ENCODE results near the gene IL1RAPL2.

Gene IL1RAPL2

GRCh38 chrX:105461016-105461415 lies 895.0 kb downstream of the IL1RAPL2 start:
- DNase-seq: no peak
- in situ Hi-C loops (cut with HindIII; ENCODE audit: low pct_ligation_motif_present, low pct_unique_long_range_greater_than_20kb, low sequenced_read_pairs): no loop called here

GRCh38 chrX:105462186-105462585 lies 896.2 kb downstream of the IL1RAPL2 start:
- in situ Hi-C loops (cut with HindIII; ENCODE audit: low pct_ligation_motif_present, low pct_unique_long_range_greater_than_20kb, low sequenced_read_pairs): no loop called here
- DNase-seq: no peak

- in situ Hi-C loops (cut with HindIII; ENCODE audit: low pct_ligation_motif_present, low pct_unique_long_range_greater_than_20kb, low sequenced_read_pairs): no loop called here
- no peak for DNase-seq
These were observed 897.5 kb downstream of the IL1RAPL2 start for GRCh38 chrX:105463473-105463872.

- in situ Hi-C loops (cut with HindIII; ENCODE audit: low pct_ligation_motif_present, low pct_unique_long_range_greater_than_20kb, low sequenced_read_pairs): no loop called here
- no peak for DNase-seq
These were observed 898.6 kb downstream of the IL1RAPL2 start for GRCh38 chrX:105464618-105465017.

- DNase-seq: no peak
- in situ Hi-C loops (cut with HindIII; ENCODE audit: low pct_ligation_motif_present, low pct_unique_long_range_greater_than_20kb, low sequenced_read_pairs): no loop called here
These were observed 902.7 kb downstream of the IL1RAPL2 start for GRCh38 chrX:105468741-105469140.

GRCh38 chrX:105471597-105471996 lies 905.6 kb downstream of the IL1RAPL2 start:
- in situ Hi-C loops (cut with HindIII; ENCODE audit: low pct_ligation_motif_present, low pct_unique_long_range_greater_than_20kb, low sequenced_read_pairs): no loop called here
- DNase-seq: no peak

- no peak for DNase-seq
- in situ Hi-C loops (cut with HindIII; ENCODE audit: low pct_ligation_motif_present, low pct_unique_long_range_greater_than_20kb, low sequenced_read_pairs): no loop called here
These were observed 909.8 kb downstream of the IL1RAPL2 start for GRCh38 chrX:105475801-105476200.

- DNase-seq: no peak
- in situ Hi-C loops (cut with HindIII; ENCODE audit: low pct_ligation_motif_present, low pct_unique_long_range_greater_than_20kb, low sequenced_read_pairs): no loop called here
These were observed 911.4 kb downstream of the IL1RAPL2 start for GRCh38 chrX:105477351-105477750.

- in situ Hi-C loops (cut with HindIII; ENCODE audit: low pct_ligation_motif_present, low pct_unique_long_range_greater_than_20kb, low sequenced_read_pairs): no loop called here
These were observed 914.8 kb downstream of the IL1RAPL2 start for GRCh38 chrX:105480646-105481310.

GRCh38 chrX:105483011-105483410 lies 917.0 kb downstream of the IL1RAPL2 start:
- DNase-seq: no peak
- in situ Hi-C loops (cut with HindIII; ENCODE audit: low pct_ligation_motif_present, low pct_unique_long_range_greater_than_20kb, low sequenced_read_pairs): no loop called here

More at GRCh38 chrX:105480646-105481310, 914.8 kb downstream of the IL1RAPL2 start:
- DNase-seq: no peak

- no peak for DNase-seq
- in situ Hi-C loops (cut with HindIII; ENCODE audit: low pct_ligation_motif_present, low pct_unique_long_range_greater_than_20kb, low sequenced_read_pairs): no loop called here
These were observed 922.7 kb downstream of the IL1RAPL2 start for GRCh38 chrX:105488716-105489115.

GRCh38 chrX:105495376-105495775 lies 929.4 kb downstream of the IL1RAPL2 start:
- in situ Hi-C loops (cut with HindIII; ENCODE audit: low pct_ligation_motif_present, low pct_unique_long_range_greater_than_20kb, low sequenced_read_pairs): no loop called here
- DNase-seq: no peak

GRCh38 chrX:105502336-105502735 lies 936.3 kb downstream of the IL1RAPL2 start:
- in situ Hi-C loops (cut with HindIII; ENCODE audit: low pct_ligation_motif_present, low pct_unique_long_range_greater_than_20kb, low sequenced_read_pairs): no loop called here
- no peak for DNase-seq

GRCh38 chrX:105515561-105515960 lies 949.6 kb downstream of the IL1RAPL2 start:
- DNase-seq: no peak
- in situ Hi-C loops (cut with HindIII; ENCODE audit: low pct_ligation_motif_present, low pct_unique_long_range_greater_than_20kb, low sequenced_read_pairs): no loop called here

GRCh38 chrX:105526431-105526830 lies 960.4 kb downstream of the IL1RAPL2 start:
- no peak for DNase-seq
- in situ Hi-C loops (cut with HindIII; ENCODE audit: low pct_ligation_motif_present, low pct_unique_long_range_greater_than_20kb, low sequenced_read_pairs): no loop called here

- DNase-seq: no peak
- in situ Hi-C loops (cut with HindIII; ENCODE audit: low pct_ligation_motif_present, low pct_unique_long_range_greater_than_20kb, low sequenced_read_pairs): no loop called here
These were observed 961.8 kb downstream of the IL1RAPL2 start for GRCh38 chrX:105527759-105528158.

GRCh38 chrX:105533951-105534350 lies 968.0 kb downstream of the IL1RAPL2 start:
- DNase-seq: no peak
- in situ Hi-C loops (cut with HindIII; ENCODE audit: low pct_ligation_motif_present, low pct_unique_long_range_greater_than_20kb, low sequenced_read_pairs): no loop called here

- DNase-seq: no peak
- in situ Hi-C loops (cut with HindIII; ENCODE audit: low pct_ligation_motif_present, low pct_unique_long_range_greater_than_20kb, low sequenced_read_pairs): no loop called here
These were observed 977.3 kb downstream of the IL1RAPL2 start for GRCh38 chrX:105543283-105543682.

- in situ Hi-C loops (cut with HindIII; ENCODE audit: low pct_ligation_motif_present, low pct_unique_long_range_greater_than_20kb, low sequenced_read_pairs): no loop called here
- no peak for DNase-seq
These were observed 984.2 kb downstream of the IL1RAPL2 start for GRCh38 chrX:105550043-105550663.

GRCh38 chrX:105552395-105552794 lies 986.4 kb downstream of the IL1RAPL2 start:
- in situ Hi-C loops (cut with HindIII; ENCODE audit: low pct_ligation_motif_present, low pct_unique_long_range_greater_than_20kb, low sequenced_read_pairs): no loop called here
- DNase-seq: no peak

Measured in ACHN (cell line).